IMR-90 (cell line): Measurements from ENCODE around the gene KAT2B. TPM values are rescaled to one million over a fixed set of nuclear protein-coding genes. Genes with fewer than 3 reads are reported as not detected.

Experiments
- ATAC-seq: fragments of 200-7000 bp; cut with Tn5 transposase; 2 replicates; pipeline ENCODE4 v1.9.1; 2020; ENCODE audit warnings: low read depth, mild to moderate bottlenecking, moderate library complexity
- BruUV-seq: library from RNA; stranded (reverse); fragments of 400-500 nt; replicated peaks from 2 replicates; lab custom pipeline; 2021; lab: Mats Ljungman, UMichigan
- CTCF ChIA-PET: fragments of 300-600 bp; formaldehyde crosslinking; extraction: SDS; loops from one replicate; lab custom pipeline; 2021; ENCODE audit warnings: antibody characterized with exemption; lab: Yijun Ruan, JAX
- POLR2A ChIA-PET: fragments of 300-600 bp; sonication (Branson Sonifier 250); formaldehyde crosslinking; loops from one replicate; lab custom pipeline; 2022; ENCODE audit warnings: antibody characterized with exemption; ENCODE audit not compliant: unreplicated experiment; lab: Charles Lee
- DNase-seq: peaks from one replicate; pipeline ENCODE4 v3.0.0; 2013
- H2AFZ ChIP-seq: replicated peaks from 2 replicates; pipeline ENCODE3; 2013; ENCODE audit warnings: low read length, mild to moderate bottlenecking; ENCODE audit not compliant: poor library complexity
- H2AK5ac ChIP-seq: 2 replicates; pipeline ENCODE4 v1.6.1; 2013; ENCODE audit warnings: low read depth, low read length, inconsistent platforms
- H2AK9ac ChIP-seq: replicated peaks from 2 replicates; pipeline ENCODE3; 2013; ENCODE audit warnings: mild to moderate bottlenecking, low read depth, low read length, moderate library complexity; ENCODE audit not compliant: poor library complexity
- H2BK120ac ChIP-seq: 2 replicates; pipeline ENCODE4 v1.6.1; 2013; ENCODE audit warnings: low read depth, low read length, inconsistent platforms
- H2BK15ac ChIP-seq: 3 replicates; pipeline ENCODE4 v1.6.1; 2013; ENCODE audit warnings: low read depth, low read length, inconsistent platforms
- H2BK20ac ChIP-seq: 2 replicates; pipeline ENCODE4 v1.6.1; 2013; ENCODE audit warnings: low read depth, mild to moderate bottlenecking, inconsistent platforms, low read length, moderate library complexity
- H2BK5ac ChIP-seq: 2 replicates; pipeline ENCODE4 v1.6.1; 2013; ENCODE audit warnings: mild to moderate bottlenecking, low read depth, low read length, inconsistent platforms; ENCODE audit not compliant: poor library complexity, severe bottlenecking
- H3K14ac ChIP-seq: replicated peaks from 2 replicates; pipeline ENCODE4 v1.6.1; 2013; ENCODE audit warnings: low read depth, low read length, inconsistent platforms
- H3K18ac ChIP-seq: 2 replicates; pipeline ENCODE4 v1.6.1; 2013; ENCODE audit warnings: low read depth, low read length, control low read depth
- H3K23ac ChIP-seq: 2 replicates; pipeline ENCODE4 v1.6.1; 2013; ENCODE audit warnings: low read depth, low read length, inconsistent platforms
- H3K27ac ChIP-seq: 2 replicates; pipeline ENCODE4 v1.5.1; 2013; ENCODE audit warnings: mild to moderate bottlenecking, control low read depth, low read length; ENCODE audit not compliant: insufficient read depth
- H3K27me3 ChIP-seq: 2 replicates; pipeline ENCODE4 v1.6.1; 2013; ENCODE audit warnings: low read length; ENCODE audit not compliant: control insufficient read depth, insufficient read depth
- H3K36me3 ChIP-seq: 2 replicates; pipeline ENCODE4 v1.6.1; 2013; ENCODE audit warnings: low read length, mixed read lengths; ENCODE audit not compliant: control insufficient read depth, insufficient read depth
- H3K4ac ChIP-seq: 2 replicates; pipeline ENCODE4 v1.6.1; 2013; ENCODE audit warnings: low read depth, low read length, inconsistent platforms
- H3K4me1 ChIP-seq: 2 replicates; pipeline ENCODE4 v1.6.1; 2013; ENCODE audit warnings: low read length, mixed read lengths; ENCODE audit not compliant: control insufficient read depth, insufficient read depth
- H3K4me2 ChIP-seq: 2 replicates; pipeline ENCODE4 v1.6.1; 2013; ENCODE audit warnings: low read depth, mild to moderate bottlenecking, control low read depth, low read length, moderate library complexity
- H3K4me3 ChIP-seq: 2 replicates; pipeline ENCODE4 v1.5.1; 2013; ENCODE audit warnings: low read depth, mild to moderate bottlenecking, control low read depth, low read length, moderate library complexity; ENCODE audit not compliant: insufficient read depth
- H3K56ac ChIP-seq: 2 replicates; pipeline ENCODE4 v1.6.1; 2013; ENCODE audit warnings: low read length, inconsistent platforms; ENCODE audit not compliant: insufficient read depth; ENCODE audit errors: extremely low read depth
- H3K79me1 ChIP-seq, 2 experiments: 2 replicates each; pipeline ENCODE4 v1.6.1; 2013; ENCODE audit warnings: low read length in 2 of 2, inconsistent platforms in 1 of 2, low read depth in 1 of 2
- H3K9ac ChIP-seq: 2 replicates; pipeline ENCODE4 v1.6.1; 2013; ENCODE audit warnings: low read depth, low read length, control low read depth
- H3K9me1 ChIP-seq: 2 replicates; pipeline ENCODE4 v1.6.1; 2013; ENCODE audit warnings: low read length, inconsistent platforms; ENCODE audit not compliant: insufficient read depth
- H3K9me3 ChIP-seq: 2 replicates; pipeline ENCODE4 v1.6.1; 2013; ENCODE audit warnings: low read length; ENCODE audit not compliant: control insufficient read depth, insufficient read depth
- H4K20me1 ChIP-seq: 2 replicates; pipeline ENCODE4 v1.6.1; 2013; ENCODE audit warnings: low read length, inconsistent platforms; ENCODE audit not compliant: insufficient read depth
- H4K5ac ChIP-seq: 2 replicates; pipeline ENCODE4 v1.6.1; 2013; ENCODE audit warnings: mild to moderate bottlenecking, low read depth, low read length, control low read depth
- H4K8ac ChIP-seq, 2 experiments: 2 replicates each; pipeline ENCODE4 v1.6.1; 2013; ENCODE audit warnings: low read depth in 2 of 2, low read length in 2 of 2, control low read depth in 1 of 2, inconsistent platforms in 1 of 2
- H4K91ac ChIP-seq: 2 replicates; pipeline ENCODE4 v1.6.1; 2013; ENCODE audit warnings: low read depth, low read length, inconsistent platforms; ENCODE audit not compliant: insufficient read depth
- BHLHE40 ChIP-seq: fragments of 150-350 bp; IDR thresholded peaks from 2 replicates; pipeline ENCODE4 v1.6.1; 2016; ENCODE audit warnings: mild to moderate bottlenecking, low read depth, low read length
- CEBPB ChIP-seq: IDR thresholded peaks from 2 replicates; pipeline ENCODE4 v1.6.1; 2012; ENCODE audit warnings: low read depth, low read length, improper control_type of control experiment
- CHD1 ChIP-seq: IDR thresholded peaks from 2 replicates; pipeline ENCODE4 v1.6.1; 2012; ENCODE audit warnings: low read depth, low read length, improper control_type of control experiment
- ELK1 ChIP-seq: fragments of 150-350 bp; IDR thresholded peaks from 2 replicates; pipeline ENCODE4 v1.6.1; 2016; ENCODE audit warnings: low read depth, mild to moderate bottlenecking, low read length, moderate library complexity, borderline replicate concordance
- FOS ChIP-seq: fragments of 150-350 bp; IDR thresholded peaks from 2 replicates; pipeline ENCODE4 v1.6.1; 2016; ENCODE audit warnings: low read depth, low read length
- MAFK ChIP-seq: IDR thresholded peaks from 2 replicates; pipeline ENCODE4 v1.6.1; 2012; ENCODE audit warnings: low read depth, low read length, improper control_type of control experiment
- MAZ ChIP-seq: IDR thresholded peaks from 2 replicates; pipeline ENCODE4 v1.6.1; 2012; ENCODE audit warnings: low read depth, mild to moderate bottlenecking, low read length, improper control_type of control experiment, moderate library complexity, borderline replicate concordance
- MXI1 ChIP-seq: IDR thresholded peaks from 2 replicates; pipeline ENCODE4 v1.6.1; 2012; ENCODE audit warnings: low read depth, mild to moderate bottlenecking, low read length, moderate library complexity, borderline replicate concordance
- NFE2L2 ChIP-seq: fragments of 150-350 bp; IDR thresholded peaks from 2 replicates; pipeline ENCODE4 v1.6.1; 2016; ENCODE audit warnings: low read depth, mild to moderate bottlenecking, low read length
- POLR2A ChIP-seq: IDR thresholded peaks from 2 replicates; pipeline ENCODE4 v1.6.1; 2012; ENCODE audit warnings: mild to moderate bottlenecking, low read depth, low read length
- RAD21 ChIP-seq: IDR thresholded peaks from 2 replicates; pipeline ENCODE4 v1.6.1; 2012; ENCODE audit warnings: low read length, improper control_type of control experiment
- RCOR1 ChIP-seq: IDR thresholded peaks from 2 replicates; pipeline ENCODE4 v1.6.1; 2012; ENCODE audit warnings: mild to moderate bottlenecking, low read length, improper control_type of control experiment; ENCODE audit not compliant: insufficient replicate concordance
- RFX5 ChIP-seq: IDR thresholded peaks from 2 replicates; pipeline ENCODE4 v1.8.0; 2012; ENCODE audit warnings: low read depth, mild to moderate bottlenecking, low read length, moderate library complexity
- SMC3 ChIP-seq: fragments of 150-350 bp; IDR thresholded peaks from 2 replicates; pipeline ENCODE4 v1.6.1; 2016; ENCODE audit warnings: low read depth, mild to moderate bottlenecking, antibody characterized with exemption, low read length, moderate library complexity
- USF2 ChIP-seq: fragments of 150-350 bp; IDR thresholded peaks from 2 replicates; pipeline ENCODE4 v1.6.1; 2017; ENCODE audit warnings: mild to moderate bottlenecking, antibody characterized with exemption, low read length, low read depth
- WGBS, 2 experiments: methylation state at CpG; one replicate each; pipeline versions ENCODE4 v1.1.5 to v1.1.7; 2013; ENCODE audit warnings: missing lambda C conversion rate in 2 of 2; ENCODE audit not compliant: insufficient read length in 1 of 2; ENCODE audit errors: extremely low coverage in 2 of 2; 5-methylcytosine and 5-hydroxymethylcytosine counted together
- dilution Hi-C: fragments of 300-500 bp; cut with HindIII; formaldehyde crosslinking; loops from one replicate; pipeline ENCODE4 v1.14.3; 2018; ENCODE audit warnings: low sequenced_read_pairs; ENCODE audit not compliant: unreplicated experiment
- in situ Hi-C: fragments of 300-500 bp; cut with MboI; formaldehyde crosslinking; loops from 3 replicates; pipeline ENCODE4 v1.14.3; 2019; ENCODE audit warnings: low sequenced_read_pairs, inconsistent platforms, mixed read lengths
- intact Hi-C: fragments of 100-400 bp; cut with micrococcal nuclease; formaldehyde crosslinking; loops from 2 replicates; pipeline ENCODE4 v1.10.0; 2022
- polyA plus RNA-seq, 3 experiments: library from polyadenylated mRNA; depleted of rRNA; stranded (reverse); fragments of >200 nt; gene quantifications; 2 replicates each; pipeline ENCODE4 v1.2.3, GENCODE V29; 2012; ENCODE audit warnings: low replicate concordance in 1 of 3
- total RNA-seq: library from RNA; depleted of rRNA; stranded (reverse); fragments of >200 nt; gene quantifications from 2 replicates; pipeline ENCODE4 v1.2.3, GENCODE V29; 2012
- TF ChIP-seq, protein P1 (sequence below): conservative IDR thresholded peaks from 2 replicates; pipeline ENCODE4 v1.5.1; 2012; ENCODE audit warnings: mild to moderate bottlenecking, low read depth, low read length, improper control_type of control experiment

The KAT2B gene
- total and polyA plus RNA-seq, 2 of the 4 experiments (the other 2 are of a cell fraction) = 2.0 to 2.2 TPM

DNA sequence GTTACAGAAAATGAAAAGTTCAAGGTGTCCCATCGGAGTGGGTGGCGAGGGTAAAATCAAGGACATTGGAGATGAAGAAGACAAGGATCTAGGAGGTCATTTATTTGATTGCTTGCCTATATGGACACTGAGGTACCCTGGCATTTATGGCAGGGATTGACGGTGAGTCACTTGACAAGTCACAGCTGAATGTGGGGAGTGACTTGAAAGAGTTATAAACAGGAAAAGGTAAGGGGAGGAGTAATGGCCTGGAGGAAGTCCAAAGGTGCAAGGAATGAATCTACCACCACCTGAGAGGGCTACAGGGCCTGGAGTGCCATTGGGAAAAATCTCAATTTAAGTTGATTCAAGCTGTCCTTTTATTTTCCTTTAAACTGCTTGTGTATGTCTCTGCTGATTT is 157.5 kb downstream of the KAT2B start:
- TF ChIP-seq MAFK (no peak), POLR2A (no peak), RAD21 (no peak), MAZ (no peak), FOS (no peak), ELK1 (no peak), BHLHE40 (no peak), USF2 (no peak), CHD1 (no peak), CEBPB (no peak), NFE2L2 (no peak), RCOR1 (no peak), SMC3 (no peak), MXI1 (no peak), RFX5 (no peak)
- TF ChIP-seq, protein P1, sequence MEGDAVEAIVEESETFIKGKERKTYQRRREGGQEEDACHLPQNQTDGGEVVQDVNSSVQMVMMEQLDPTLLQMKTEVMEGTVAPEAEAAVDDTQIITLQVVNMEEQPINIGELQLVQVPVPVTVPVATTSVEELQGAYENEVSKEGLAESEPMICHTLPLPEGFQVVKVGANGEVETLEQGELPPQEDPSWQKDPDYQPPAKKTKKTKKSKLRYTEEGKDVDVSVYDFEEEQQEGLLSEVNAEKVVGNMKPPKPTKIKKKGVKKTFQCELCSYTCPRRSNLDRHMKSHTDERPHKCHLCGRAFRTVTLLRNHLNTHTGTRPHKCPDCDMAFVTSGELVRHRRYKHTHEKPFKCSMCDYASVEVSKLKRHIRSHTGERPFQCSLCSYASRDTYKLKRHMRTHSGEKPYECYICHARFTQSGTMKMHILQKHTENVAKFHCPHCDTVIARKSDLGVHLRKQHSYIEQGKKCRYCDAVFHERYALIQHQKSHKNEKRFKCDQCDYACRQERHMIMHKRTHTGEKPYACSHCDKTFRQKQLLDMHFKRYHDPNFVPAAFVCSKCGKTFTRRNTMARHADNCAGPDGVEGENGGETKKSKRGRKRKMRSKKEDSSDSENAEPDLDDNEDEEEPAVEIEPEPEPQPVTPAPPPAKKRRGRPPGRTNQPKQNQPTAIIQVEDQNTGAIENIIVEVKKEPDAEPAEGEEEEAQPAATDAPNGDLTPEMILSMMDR = no peak
- ChIA-PET POLR2A (interaction anchor here (1.6 kb wide), 1 partner anchor 12 kb away, joined by 3 read pairs; the partner anchor contains the start of gene SGO1), CTCF (interaction anchor here (0.6 kb wide), 1 partner anchor 41 kb away, joined by 4 read pairs; no protein-coding TSS in a partner anchor)
- in situ Hi-C loops = no loop called here
- Histone ChIP-seq H3K27ac (no peak overlapping the region), H2BK120ac (no peak overlapping the region), H2AFZ (no peak overlapping the region), H2BK5ac (no peak overlapping the region), H3K27me3 (no peaks in the 10 kb centered on the region), H3K9me3 (no peaks in the 10 kb centered on the region), H3K4ac (no peak overlapping the region), H3K4me1 (no peaks in the 10 kb centered on the region), H3K23ac (no peak overlapping the region), H3K4me3 (no peak overlapping the region), H3K18ac (no peak overlapping the region), H3K9me1 (0 out of 2 replicates have a peak, but pooled peaks cover 2% of the 10 kb centered on the region), H3K36me3 (no peaks in the 10 kb centered on the region), H2AK5ac (no peak overlapping the region), H4K91ac (no peak overlapping the region), H3K9ac (no peak overlapping the region), H2AK9ac (no peak overlapping the region), H4K8ac (no peak overlapping the region), H3K14ac (no peak overlapping the region), H4K20me1 (no peaks in the 10 kb centered on the region), H2BK15ac (no peak overlapping the region), H3K79me1 (no peaks in the 10 kb centered on the region), H3K4me2 (no peak overlapping the region), H2BK20ac (no peak overlapping the region), H3K56ac (no peak overlapping the region), H4K5ac (no peak overlapping the region)
- DNase-seq = no peak
- WGBS, 2 experiments = 74% methylated on average over 3 of the region's 3 CpGs; no CpG with 5 or more reads in 1 of the 2 experiments
- intact Hi-C loops = no loop called here
- BruUV-seq = no TSS peak
- ATAC-seq = no peak
- dilution Hi-C loops = no loop called here
